SK-N-SH treated with all-trans-retinoic acid at 6 μM for 48 hours (cell line): Measurements from ENCODE around the gene TEX14.

Experiments used
- ATAC-seq: fragments of 200-7000 bp; cut with Tn5 transposase; 3 replicates; pipeline ENCODE4 v1.9.1; 2020; ENCODE audit warnings: mild to moderate bottlenecking, moderate library complexity
- ARNTL ChIP-seq: fragments of 450-650 bp; formaldehyde crosslinking; IDR thresholded peaks from 2 replicates; pipeline ENCODE4 v1.5.0; 2020; ENCODE audit warnings: low read depth, mild to moderate bottlenecking, moderate library complexity, borderline replicate concordance
- CREB5 ChIP-seq: fragments of 250-450 bp; sonication (Bioruptor Pico); IDR thresholded peaks from 2 replicates; pipeline ENCODE4 v1.5.1; 2020; ENCODE audit warnings: low read depth, mild to moderate bottlenecking, moderate library complexity
- ESRRG ChIP-seq: fragments of 250-450 bp; sonication (Bioruptor Pico); IDR thresholded peaks from 2 replicates; pipeline ENCODE4 v1.6.1; 2021; ENCODE audit warnings: mild to moderate bottlenecking
- GLIS3 ChIP-seq: fragments of 250-450 bp; sonication (Bioruptor Pico); IDR thresholded peaks from 2 replicates; pipeline ENCODE4 v1.5.0; 2020; ENCODE audit warnings: mild to moderate bottlenecking, moderate library complexity
- ISL1 ChIP-seq: fragments of 250-450 bp; sonication (Bioruptor Pico); IDR thresholded peaks from 2 replicates; pipeline ENCODE4 v2.1.2; 2022; ENCODE audit warnings: mild to moderate bottlenecking, moderate library complexity
- OSR1 ChIP-seq: fragments of 250-450 bp; sonication (Bioruptor Pico); IDR thresholded peaks from 2 replicates; pipeline ENCODE4 v1.8.0; 2022; ENCODE audit warnings: moderate library complexity, mild to moderate bottlenecking, inconsistent platforms
- POU6F1 ChIP-seq: fragments of 250-450 bp; sonication (Bioruptor Pico); IDR thresholded peaks from 2 replicates; pipeline ENCODE4 v1.8.0; 2021; ENCODE audit warnings: low read depth, mild to moderate bottlenecking, moderate library complexity, borderline replicate concordance
- PPARA ChIP-seq: fragments of 250-450 bp; sonication (Bioruptor Pico); IDR thresholded peaks from 2 replicates; pipeline ENCODE4 v1.5.0; 2020; ENCODE audit warnings: mild to moderate bottlenecking, borderline replicate concordance
- RARB ChIP-seq: fragments of 250-450 bp; sonication (Bioruptor Pico); IDR thresholded peaks from 2 replicates; pipeline ENCODE4 v1.8.0; 2021; ENCODE audit warnings: mild to moderate bottlenecking, moderate library complexity
- TCF4 ChIP-seq: fragments of 250-450 bp; sonication (Bioruptor Pico); IDR thresholded peaks from 2 replicates; pipeline ENCODE4 v1.8.0; 2021; ENCODE audit warnings: mild to moderate bottlenecking, moderate library complexity, borderline replicate concordance
- TOX ChIP-seq: fragments of 250-450 bp; sonication (Bioruptor Pico); IDR thresholded peaks from 2 replicates; pipeline ENCODE4 v1.8.0; 2021; ENCODE audit warnings: mild to moderate bottlenecking, moderate library complexity, borderline replicate concordance
- TSHZ2 ChIP-seq: fragments of 250-450 bp; sonication (Bioruptor Pico); IDR thresholded peaks from 2 replicates; pipeline ENCODE4 v1.5.0; 2020; ENCODE audit warnings: mild to moderate bottlenecking, moderate library complexity
- ZC3H10 ChIP-seq: fragments of 250-450 bp; sonication (Bioruptor Pico); IDR thresholded peaks from 2 replicates; pipeline ENCODE4 v1.5.1; 2021; ENCODE audit warnings: mild to moderate bottlenecking, moderate library complexity
- ZFP3 ChIP-seq: fragments of 250-450 bp; sonication (Bioruptor Pico); IDR thresholded peaks from 2 replicates; pipeline ENCODE4 v1.5.0; 2020; ENCODE audit warnings: mild to moderate bottlenecking, moderate library complexity
- ZFP30 ChIP-seq: fragments of 450-650 bp; formaldehyde crosslinking; IDR thresholded peaks from 2 replicates; pipeline ENCODE4 v1.5.0; 2022; ENCODE audit warnings: mild to moderate bottlenecking, moderate library complexity
- ZNF70 ChIP-seq: fragments of 450-650 bp; formaldehyde crosslinking; IDR thresholded peaks from 2 replicates; pipeline ENCODE4 v1.5.0; 2020; ENCODE audit warnings: mild to moderate bottlenecking, moderate library complexity
- ZNF8 ChIP-seq: fragments of 450-650 bp; formaldehyde crosslinking; IDR thresholded peaks from 2 replicates; pipeline ENCODE4 v1.5.0; 2020; ENCODE audit warnings: mild to moderate bottlenecking, moderate library complexity
- TF ChIP-seq, protein P1 (sequence below): fragments of 250-450 bp; sonication (Bioruptor Pico); IDR thresholded peaks from 2 replicates; pipeline ENCODE4 v1.5.1; 2021; ENCODE audit warnings: mild to moderate bottlenecking, moderate library complexity
- TF ChIP-seq, protein P2 (sequence below): fragments of 250-450 bp; sonication (Bioruptor Pico); IDR thresholded peaks from 2 replicates; pipeline ENCODE4 v1.8.0; 2020; ENCODE audit warnings: mild to moderate bottlenecking, moderate library complexity, borderline replicate concordance

TEX14 gene

DNA sequence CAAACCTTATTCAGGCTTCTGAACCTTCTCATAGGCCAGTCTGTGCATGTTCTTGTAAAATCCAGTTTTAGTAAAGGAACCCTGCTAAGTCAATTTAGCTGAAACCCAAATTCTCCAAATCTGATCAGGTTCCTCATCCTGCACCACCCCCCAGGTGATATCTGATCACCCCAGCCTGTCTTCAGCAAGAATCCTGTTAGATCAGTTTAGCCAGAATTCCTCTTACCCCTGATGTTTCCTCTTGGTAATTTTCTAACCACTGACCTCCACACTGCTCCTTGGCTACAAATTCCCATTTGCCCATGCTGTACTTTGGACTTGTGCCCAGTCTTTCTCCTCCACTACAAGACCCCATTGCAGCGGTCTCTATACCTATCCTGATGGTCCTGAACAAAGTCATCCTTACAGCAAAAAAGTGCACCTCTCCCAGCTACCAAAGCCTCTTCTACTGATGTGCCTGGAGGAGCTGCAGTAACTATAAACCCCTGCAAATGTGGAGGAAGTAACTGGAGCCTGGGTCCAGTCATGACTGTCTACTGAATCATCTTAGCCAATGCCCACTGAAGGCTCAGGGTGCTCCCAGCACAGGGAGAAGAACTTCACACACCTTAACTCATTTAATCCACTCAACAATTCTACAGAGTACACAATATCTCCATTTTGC lies 23.8 kb downstream of the TEX14 start:
- TF ChIP-seq POU6F1 (no peak), PPARA (CRISPR knock-in tag) (no peak), ISL1 (CRISPR knock-in tag) (no peak), RARB (CRISPR knock-in tag) (no peak), CREB5 (CRISPR knock-in tag) (no peak), TOX (no peak), ARNTL (CRISPR knock-in tag) (no peak), ZFP3 (CRISPR knock-in tag) (no peak), GLIS3 (CRISPR knock-in tag) (no peak), ZNF8 (CRISPR knock-in tag) (no peak)
- TF ChIP-seq, protein P1, sequence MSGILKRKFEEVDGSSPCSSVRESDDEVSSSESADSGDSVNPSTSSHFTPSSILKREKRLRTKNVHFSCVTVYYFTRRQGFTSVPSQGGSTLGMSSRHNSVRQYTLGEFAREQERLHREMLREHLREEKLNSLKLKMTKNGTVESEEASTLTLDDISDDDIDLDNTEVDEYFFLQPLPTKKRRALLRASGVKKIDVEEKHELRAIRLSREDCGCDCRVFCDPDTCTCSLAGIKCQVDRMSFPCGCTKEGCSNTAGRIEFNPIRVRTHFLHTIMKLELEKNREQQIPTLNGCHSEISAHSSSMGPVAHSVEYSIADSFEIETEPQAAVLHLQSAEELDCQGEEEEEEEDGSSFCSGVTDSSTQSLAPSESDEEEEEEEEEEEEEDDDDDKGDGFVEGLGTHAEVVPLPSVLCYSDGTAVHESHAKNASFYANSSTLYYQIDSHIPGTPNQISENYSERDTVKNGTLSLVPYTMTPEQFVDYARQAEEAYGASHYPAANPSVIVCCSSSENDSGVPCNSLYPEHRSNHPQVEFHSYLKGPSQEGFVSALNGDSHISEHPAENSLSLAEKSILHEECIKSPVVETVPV (CRISPR knock-in tag) = no peak
- peak; percentile 54 for ATAC-seq

DNA sequence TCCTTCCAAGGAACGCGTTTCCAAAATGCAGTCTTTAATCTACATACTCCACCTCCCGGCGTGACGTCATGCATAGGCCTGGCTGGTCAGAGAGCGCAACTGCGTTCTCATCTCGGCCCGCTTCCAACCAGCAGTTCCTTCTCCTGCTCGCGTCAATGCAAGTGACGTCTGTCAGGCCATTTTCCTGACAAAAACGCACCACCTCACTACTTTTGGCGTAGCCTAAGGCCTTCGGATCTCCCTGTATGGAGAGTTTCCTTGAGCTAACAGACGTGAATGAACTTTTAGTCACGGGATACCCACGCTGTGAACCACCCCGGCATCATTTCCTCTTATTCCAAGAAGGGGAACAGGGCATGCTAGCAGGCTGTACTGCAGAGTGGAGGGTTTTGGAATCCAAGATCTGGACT lies 25.0 kb downstream of the TEX14 start:
- no peak for ATAC-seq
- TF ChIP-seq ZNF8 (CRISPR knock-in tag) (no peak), TSHZ2 (CRISPR knock-in tag) (no peak), TCF4 (CRISPR knock-in tag) (no peak), OSR1 (CRISPR knock-in tag) (no peak)

DNA sequence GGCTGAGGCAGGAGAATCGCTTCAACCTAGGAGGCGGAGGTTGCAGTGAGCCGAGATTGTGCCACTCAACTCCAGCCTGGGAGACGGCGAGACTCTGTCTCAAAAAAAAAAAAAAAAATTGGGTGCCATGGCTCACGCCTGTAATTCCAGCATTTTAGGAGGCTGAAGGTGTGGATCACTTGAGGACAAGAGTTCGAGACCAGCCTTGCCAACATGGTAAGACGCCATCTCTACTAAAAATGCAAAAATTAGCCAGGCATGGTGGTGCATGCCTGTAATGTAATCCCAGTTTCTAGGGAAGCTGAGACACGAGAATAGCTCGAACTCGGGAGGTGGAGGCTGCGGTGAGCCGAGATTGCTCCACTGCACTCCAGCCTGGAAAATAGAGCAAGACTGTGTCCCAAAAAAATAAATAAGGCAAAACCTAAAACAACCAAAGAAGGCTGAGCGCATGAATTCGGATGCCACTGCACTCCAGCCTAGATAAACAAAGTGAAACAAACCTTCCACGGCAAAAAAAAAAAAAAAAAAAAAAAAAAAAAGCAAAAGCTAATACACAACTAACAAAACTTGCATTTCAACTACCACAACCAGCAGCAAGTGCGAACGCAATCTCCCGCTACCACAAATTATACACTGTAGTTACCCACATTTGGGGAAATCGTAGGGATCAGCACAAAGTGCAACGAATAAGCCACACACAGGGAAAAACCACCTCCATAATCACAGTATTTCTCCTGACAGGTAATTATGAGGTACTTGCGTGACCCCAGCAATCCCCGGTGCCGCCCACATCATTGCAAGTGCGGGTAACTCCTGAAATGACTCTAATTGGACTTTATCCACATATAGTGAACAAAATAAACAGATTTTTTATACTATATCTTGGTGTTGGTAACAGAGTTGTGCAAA lies 25.6 kb downstream of the TEX14 start:
- TF ChIP-seq RARB (CRISPR knock-in tag) (no peak), ZC3H10 (no peak), ZNF70 (CRISPR knock-in tag) (no peak), PPARA (CRISPR knock-in tag) (no peak), ESRRG (CRISPR knock-in tag) (no peak), ARNTL (CRISPR knock-in tag) (no peak), ZFP30 (CRISPR knock-in tag) (no peak), ZNF8 (CRISPR knock-in tag) (no peak)
- ATAC-seq = no peak

- no peak for ATAC-seq
- TF ChIP-seq, protein P1 (CRISPR knock-in tag) = no peak
- TF ChIP-seq CREB5 (CRISPR knock-in tag) (no peak), ZNF70 (CRISPR knock-in tag) (no peak), TSHZ2 (CRISPR knock-in tag) (no peak)
- TF ChIP-seq, protein P2, sequence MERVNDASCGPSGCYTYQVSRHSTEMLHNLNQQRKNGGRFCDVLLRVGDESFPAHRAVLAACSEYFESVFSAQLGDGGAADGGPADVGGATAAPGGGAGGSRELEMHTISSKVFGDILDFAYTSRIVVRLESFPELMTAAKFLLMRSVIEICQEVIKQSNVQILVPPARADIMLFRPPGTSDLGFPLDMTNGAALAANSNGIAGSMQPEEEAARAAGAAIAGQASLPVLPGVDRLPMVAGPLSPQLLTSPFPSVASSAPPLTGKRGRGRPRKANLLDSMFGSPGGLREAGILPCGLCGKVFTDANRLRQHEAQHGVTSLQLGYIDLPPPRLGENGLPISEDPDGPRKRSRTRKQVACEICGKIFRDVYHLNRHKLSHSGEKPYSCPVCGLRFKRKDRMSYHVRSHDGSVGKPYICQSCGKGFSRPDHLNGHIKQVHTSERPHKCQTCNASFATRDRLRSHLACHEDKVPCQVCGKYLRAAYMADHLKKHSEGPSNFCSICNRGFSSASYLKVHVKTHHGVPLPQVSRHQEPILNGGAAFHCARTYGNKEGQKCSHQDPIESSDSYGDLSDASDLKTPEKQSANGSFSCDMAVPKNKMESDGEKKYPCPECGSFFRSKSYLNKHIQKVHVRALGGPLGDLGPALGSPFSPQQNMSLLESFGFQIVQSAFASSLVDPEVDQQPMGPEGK (CRISPR knock-in tag) = no peak
Measured at GRCh38 chr17:58664302-58664701, 27.5 kb downstream of the TEX14 start.
